HUDEP-2 (cell line): ENCODE results near the gene NR4A3.

ENCODE experiments used
- DNase-seq, 76 experiments: peaks; one replicate each; lab custom pipeline; 2025; ENCODE audit not compliant: unreplicated experiment in 76 of 76; lab: John Stamatoyannopoulos, UW

Gene NR4A3

GRCh38 chr9:99867968-99868367, 46.3 kb downstream of the NR4A3 start:
- no peak for DNase-seq

- DNase-seq, result no peak
These were observed 47.2 kb downstream of the NR4A3 start for GRCh38 chr9:99868845-99869244.

- DNase-seq, result no peak
These were observed 48.4 kb downstream of the NR4A3 start for GRCh38 chr9:99870126-99870525.

DNA sequence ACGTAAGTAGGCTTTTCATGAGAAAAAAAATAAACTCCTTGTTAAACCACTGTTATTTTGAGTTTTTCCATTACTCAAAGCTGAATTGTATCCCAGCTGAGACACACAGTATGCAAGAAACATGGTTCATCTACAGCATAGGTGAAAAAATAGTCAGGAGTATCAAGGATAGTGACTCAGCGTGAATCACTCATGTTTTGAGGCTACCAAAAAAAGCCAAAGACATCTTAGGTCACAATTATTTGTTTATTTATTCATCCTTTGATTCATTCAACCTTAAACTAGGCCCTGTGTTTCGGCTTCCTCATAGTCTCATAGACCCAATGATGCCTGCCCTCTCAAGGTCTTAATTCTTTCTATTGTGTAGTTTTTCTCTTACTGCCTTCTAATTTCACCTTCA, 51.8 kb downstream of the NR4A3 start:
- no peak for DNase-seq

- DNase-seq, result no peak
These were observed 52.4 kb downstream of the NR4A3 start for GRCh38 chr9:99873943-99874584.

- no peak for DNase-seq
These were observed 54.5 kb downstream of the NR4A3 start for GRCh38 chr9:99876190-99876589.

- no peak for DNase-seq
These were observed 57.0 kb downstream of the NR4A3 start for GRCh38 chr9:99878651-99879050.

DNA sequence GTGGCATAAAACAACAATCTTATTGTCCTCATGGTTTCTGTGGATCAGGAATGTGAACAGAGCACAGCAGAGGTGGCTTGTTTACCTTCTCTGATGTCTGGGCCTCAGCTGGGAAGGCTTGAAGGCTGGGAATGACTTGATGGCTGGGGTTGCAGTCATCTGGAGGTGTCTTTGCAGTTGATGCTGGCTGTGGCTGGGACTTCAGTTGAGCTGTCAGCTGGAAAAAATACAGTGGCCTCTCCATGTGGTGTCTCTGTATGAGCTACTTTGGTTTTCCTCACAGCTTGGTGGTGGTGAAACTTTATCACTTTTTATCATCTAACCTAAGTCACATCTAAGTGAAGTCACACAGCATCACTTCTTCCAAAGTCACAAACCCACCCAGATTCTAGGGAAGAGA, 60.1 kb downstream of the NR4A3 start:
- DNase-seq, result no peak

DNA sequence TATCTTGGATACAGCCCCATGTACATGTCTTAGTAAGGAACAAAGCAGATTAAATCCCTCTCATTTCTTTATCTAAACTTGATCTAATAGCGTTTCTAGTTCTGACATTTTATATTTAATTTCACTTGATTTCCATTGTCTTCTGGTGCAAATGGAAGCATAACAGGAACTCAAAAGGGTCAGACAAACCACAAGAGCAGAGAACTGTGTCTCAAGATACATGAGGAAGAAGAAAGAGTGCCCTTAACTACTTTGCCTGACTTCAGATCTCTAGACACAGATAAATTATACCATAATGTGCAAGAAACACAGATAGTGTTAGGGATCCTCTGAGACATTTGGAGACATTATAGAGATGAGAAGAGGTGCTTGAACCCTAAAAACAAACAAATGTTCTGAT, 64.1 kb downstream of the NR4A3 start:
- no peak for DNase-seq

- no peak for DNase-seq
These were observed 67.4 kb downstream of the NR4A3 start for GRCh38 chr9:99889120-99889519.

- no peak for DNase-seq
These were observed 73.1 kb downstream of the NR4A3 start for GRCh38 chr9:99894826-99895225.

DNA sequence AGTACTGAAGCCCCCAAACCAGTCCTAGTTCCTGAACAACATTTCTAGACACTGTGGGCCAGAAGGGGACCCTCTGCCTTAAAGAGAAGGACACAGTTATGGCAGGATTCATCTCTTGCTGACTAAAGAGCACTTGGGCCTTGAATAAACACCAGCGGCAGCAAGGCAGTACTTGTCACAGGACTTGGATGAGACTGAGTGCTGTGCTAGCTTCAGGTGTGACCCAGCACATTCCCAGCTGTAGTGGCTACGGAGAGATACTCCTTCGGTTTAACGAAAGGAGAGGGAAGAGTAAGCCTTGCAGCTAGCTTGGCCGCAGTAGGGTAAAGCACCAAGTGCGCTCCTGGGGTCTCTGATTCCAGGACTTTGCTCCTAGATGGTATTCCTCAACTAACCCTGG, 73.8 kb downstream of the NR4A3 start:
- DNase-seq, result no peak

DNA sequence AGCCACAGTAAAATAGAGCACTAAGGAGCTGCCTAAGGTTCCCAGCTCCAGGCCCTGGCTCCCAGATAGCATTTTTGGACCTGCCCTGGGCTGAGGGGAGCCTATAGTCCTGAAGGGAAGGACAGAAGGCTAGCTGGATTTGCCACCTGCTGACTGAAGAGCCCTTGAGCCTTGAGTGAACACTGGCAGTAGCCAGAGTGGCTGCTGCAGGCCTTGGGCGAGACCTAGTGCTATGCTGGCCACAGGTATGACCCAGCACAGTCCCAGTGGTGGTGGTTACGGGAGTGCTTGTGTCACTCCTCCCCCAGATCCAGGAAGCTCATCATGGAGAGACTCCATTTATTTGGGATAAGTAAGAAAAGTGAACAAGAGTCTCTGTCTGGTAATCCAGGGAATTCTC, 74.4 kb downstream of the NR4A3 start:
- no peak for DNase-seq

DNA sequence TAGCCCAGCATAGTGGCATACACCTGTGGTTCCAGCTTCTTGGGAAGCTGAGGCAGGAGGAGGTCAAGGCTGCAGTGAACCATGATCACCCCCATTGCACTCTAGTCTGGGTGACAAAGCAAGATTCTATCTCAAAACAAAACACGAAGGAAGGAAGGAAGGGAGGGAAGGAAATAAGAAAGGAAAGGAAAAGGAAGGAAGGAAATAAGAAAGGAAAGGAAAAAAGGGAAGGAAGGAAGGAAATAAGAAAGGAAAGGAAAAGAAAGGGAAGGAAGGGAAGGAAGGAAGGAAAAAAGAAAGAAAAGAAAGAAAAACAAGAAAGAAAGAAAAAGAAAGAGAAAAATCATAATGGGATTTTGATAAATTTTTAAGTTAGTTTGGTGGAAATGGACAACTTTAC, 81.7 kb downstream of the NR4A3 start:
- DNase-seq, result no peak

GRCh38 chr9:99905833-99906402, 84.2 kb downstream of the NR4A3 start:
- no peak for DNase-seq

- peak in 67 of 76 experiments; percentile 15 to 95 (median 62) for DNase-seq
These were observed 84.9 kb downstream of the NR4A3 start, which contains the start of gene STX17 for GRCh38 chr9:99906403-99907207. Gene STX17, plus strand, starts transcription at chr9:99906654. Its CDS starts 8,586 bp downstream, at chr9:99915240.

DNA sequence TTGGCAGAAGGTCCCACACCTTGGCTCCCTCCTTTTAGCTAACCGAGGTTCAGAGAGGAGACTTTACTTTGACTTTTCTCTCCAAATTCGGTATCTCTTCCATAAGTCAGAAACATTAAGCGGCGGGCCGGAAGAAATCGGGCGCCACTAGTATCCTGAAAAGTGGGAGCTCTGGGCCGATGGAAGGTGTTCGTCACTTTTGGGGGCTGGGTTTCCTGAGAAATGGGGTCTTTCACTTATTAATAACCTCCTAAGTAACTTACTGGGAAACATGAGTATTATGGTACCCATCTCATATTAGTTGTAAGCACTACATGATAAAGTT, 85.5 kb downstream of the NR4A3 start:
- peak in 1 of 76 experiments; percentile 40 for DNase-seq

GRCh38 chr9:99911600-99911999, 89.9 kb downstream of the NR4A3 start:
- DNase-seq, result no peak
